ENCODE results near the gene SLCO4C1.
"Not testable (repeated sequence)": the region's sequence is repeated elsewhere in the genome, so short reads cannot be mapped to it uniquely, and the experiment has no call there.

Gene SLCO4C1, protein sequence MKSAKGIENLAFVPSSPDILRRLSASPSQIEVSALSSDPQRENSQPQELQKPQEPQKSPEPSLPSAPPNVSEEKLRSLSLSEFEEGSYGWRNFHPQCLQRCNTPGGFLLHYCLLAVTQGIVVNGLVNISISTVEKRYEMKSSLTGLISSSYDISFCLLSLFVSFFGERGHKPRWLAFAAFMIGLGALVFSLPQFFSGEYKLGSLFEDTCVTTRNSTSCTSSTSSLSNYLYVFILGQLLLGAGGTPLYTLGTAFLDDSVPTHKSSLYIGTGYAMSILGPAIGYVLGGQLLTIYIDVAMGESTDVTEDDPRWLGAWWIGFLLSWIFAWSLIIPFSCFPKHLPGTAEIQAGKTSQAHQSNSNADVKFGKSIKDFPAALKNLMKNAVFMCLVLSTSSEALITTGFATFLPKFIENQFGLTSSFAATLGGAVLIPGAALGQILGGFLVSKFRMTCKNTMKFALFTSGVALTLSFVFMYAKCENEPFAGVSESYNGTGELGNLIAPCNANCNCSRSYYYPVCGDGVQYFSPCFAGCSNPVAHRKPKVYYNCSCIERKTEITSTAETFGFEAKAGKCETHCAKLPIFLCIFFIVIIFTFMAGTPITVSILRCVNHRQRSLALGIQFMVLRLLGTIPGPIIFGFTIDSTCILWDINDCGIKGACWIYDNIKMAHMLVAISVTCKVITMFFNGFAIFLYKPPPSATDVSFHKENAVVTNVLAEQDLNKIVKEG

DNA sequence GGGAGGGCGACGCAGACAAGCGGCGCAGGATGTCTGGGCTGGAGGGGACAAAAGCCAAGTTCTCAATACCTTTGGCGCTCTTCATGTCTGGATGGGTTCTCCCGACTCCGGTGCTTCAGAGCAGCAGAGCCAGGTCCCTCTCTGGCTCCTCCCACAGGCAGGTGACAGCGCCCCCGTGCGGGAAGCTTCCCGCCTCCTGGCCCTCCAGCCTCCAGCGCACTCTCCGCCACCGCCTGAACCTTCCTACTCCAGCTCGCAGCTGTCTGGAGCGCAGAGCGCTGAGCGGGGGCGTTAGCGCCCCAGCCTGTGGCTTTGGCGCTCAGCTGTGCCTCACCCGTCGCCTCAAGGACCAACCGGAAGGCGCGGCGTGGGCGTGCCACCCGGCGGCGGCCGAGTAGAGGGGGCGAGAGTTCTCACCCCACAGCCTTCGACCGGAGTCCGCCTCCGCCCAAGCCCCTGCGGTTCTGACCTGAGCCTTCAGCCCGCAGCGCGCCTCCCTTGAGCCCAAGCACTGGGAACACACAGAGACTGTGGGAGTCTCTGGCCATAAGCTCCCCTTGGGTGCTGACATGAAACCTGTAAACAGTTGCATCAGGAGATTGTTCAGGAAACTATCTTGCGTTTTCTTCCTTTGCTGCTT lies at the start of gene SLCO4C1:
Gene SLCO4C1 (minus strand): TSS at position 107 of the 640 bp plus-strand sequence. CDS start 22 bp downstream, at position 85.
- DNase-seq (ENCODE audit: low spot score): peak; percentile 83

DNA sequence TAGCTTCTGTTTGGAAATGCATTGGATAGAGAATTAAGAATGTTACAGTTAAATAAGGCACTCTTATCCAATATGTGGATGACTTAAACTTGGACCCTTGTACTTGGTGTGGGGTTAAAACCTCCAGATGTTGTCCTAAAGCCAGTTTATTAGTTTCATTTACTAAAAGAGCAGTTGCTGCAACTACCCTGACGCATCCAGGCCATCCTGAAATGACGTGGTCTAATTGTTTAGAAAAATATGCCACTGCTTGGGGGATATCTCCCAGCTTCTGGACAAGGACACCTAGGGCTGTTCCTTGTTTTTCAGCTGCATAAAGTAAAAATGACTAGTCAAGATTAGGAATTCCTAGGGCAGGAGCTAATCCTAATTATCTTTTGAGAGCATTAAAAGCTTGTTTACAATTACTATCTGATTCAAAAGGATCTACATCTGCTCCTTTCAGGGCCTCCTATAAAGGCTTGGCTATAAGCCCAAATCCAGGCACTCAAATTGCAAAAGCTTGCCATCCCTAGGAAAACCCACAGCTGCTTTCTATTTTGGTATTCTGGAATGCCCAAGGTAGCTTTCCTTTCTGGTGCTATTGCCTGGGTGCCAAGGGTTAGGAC lies 45.7 kb upstream of the SLCO4C1 start:
- DNase-seq (ENCODE audit: low spot score): no peak

DNA sequence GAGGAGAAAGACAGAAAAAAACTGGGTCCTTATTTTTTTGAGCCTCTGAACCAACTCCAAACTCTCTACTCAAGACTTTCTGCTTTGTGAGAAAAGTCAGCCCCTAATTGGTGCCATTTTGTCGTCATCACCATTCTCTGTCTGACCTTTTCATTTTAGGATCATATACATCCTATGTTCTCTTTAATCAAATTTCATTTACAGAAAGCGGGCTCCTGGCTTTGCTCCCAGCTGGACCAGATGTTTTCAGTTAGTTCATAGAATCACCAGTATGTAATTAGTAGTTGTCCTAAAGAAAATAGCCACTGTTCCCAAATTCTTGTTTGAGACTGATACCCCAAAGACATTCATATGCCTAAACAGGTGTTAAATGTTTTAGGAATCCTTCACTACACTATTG lies 28.6 kb upstream of the SLCO4C1 start:
- no peak for DNase-seq (ENCODE audit: low spot score)

DNA sequence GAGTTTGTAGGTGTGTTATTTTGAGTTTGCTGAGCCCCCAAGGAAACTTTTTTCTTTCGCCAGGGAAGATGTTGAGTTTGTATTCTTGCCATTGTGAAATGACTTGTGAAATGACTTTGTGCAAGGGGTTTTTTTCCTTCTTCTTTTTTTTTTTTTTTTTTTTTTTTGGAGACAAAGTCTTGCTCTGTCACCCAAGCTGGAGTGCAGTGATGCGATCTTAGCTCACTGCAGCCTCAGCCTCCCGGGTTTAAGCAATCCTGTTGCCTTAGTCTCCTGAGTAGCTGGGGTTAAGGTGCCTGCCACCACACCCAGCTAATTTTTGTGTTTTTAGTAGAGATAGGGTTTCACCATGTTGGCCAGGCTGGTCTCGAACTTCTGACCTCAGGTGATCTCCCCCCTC lies 22.7 kb upstream of the SLCO4C1 start:
- DNase-seq (ENCODE audit: low spot score): not testable (repeated sequence)

DNA sequence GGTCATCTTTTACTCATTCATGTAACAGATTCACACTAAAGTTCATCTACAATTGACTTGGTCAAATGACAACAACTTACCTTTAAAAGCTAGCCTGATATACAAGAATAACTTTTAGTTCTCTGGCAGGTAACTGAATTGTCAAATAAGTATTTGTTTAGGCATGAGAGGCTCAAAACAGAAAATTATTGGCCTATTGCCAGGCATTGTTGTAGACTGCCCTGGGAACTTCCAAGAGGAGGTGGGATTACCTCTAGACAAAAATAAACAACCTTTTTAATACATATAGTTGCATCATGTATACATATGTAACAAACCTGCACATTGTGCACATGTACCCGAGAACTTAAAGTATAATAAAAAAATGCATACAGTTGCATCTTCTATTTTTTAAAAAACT lies 18.2 kb upstream of the SLCO4C1 start:
- DNase-seq (ENCODE audit: low spot score): no peak

DNA sequence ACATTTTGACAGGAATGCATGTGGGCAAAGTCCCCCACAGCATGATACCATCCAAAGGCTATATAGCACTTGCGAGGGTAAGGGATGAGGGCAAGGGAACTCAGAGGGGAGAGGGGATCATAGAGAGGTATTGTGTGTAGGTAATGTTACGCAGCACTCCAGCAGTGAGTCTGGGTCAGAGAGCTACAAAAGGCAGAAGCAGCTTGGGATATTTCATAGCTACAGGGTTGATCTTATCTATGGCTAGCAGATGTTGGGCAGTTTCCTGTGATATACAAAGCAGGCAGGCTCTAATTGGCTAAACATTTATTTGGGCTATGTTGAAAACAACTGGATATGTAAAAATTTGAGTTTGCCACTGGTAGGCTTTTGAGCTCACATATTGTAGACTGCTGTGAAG lies 17.8 kb upstream of the SLCO4C1 start:
- DNase-seq (ENCODE audit: low spot score): no peak

DNA sequence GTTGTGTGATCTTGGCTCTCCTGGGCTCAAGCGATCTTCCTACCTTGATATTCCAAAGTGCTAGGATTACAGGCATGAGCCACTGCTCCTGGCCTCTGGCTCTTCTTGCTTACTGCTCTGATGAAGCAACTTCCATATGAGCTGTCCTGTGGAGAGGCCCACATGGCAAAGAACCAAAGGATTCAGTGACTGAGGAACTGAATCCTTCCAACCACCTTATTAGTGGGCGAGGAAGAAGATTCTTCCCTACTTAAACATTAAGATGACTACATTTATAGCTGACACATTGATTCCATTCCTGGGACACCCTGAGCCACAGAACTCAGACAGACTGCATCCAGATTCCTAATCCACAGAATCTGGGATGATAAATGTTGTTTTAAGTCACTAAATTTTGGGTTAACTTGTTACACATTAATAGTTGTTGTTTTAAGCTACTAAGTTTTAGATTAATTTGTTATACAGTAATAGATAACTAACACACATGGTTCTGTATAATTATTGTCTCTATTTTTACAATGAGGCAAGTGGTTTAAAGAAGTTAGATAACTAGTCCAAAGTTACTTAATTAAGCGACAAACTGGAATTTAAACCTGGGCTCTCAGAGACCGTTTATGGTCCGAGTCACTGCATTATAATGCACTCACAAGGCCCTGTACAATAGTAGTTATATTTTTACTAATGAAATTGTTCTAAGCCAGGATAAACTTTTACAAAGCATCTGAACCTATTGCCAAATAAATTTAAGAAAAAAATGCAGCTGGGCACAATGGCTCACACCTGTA lies 16.7 kb upstream of the SLCO4C1 start:
- no peak for DNase-seq (ENCODE audit: low spot score)

DNA sequence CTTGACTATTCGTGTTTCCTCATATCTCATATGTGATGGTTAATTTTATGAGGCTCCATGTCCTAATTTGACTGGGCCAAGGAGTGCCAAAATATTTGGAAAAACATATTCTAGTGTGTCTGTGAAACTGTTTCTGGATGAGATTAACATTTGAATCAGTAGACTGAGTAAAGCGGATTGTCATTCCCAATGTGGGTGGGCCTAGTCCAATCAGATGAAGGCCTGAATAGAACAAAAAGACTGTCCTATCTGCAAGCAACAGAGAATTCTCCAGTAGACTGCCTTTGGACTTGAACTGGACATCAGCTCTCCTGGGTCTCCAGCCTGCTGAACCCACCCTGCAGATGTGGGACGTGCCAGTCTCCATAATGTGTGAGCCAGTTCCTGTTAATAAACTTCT lies 13.5 kb upstream of the SLCO4C1 start:
- no peak for DNase-seq (ENCODE audit: low spot score)

DNA sequence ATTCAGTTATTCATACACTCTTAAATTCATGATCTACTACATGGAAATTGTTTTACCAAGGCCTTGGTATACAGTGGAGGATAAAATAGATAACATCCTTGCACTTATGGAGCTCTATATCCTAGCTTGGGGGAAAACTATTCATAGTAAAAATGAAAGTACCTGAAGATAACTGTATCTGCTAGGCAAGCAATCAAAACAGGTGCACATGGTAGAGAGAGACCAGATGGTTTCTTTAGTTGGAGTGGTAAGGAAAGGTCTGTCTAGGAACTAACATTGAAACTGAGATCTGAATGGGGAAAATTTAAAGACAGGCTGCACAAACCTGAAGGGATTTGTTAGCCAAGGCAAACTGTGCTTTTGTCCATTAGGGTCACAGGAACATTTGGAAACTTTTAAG lies 11.1 kb upstream of the SLCO4C1 start:
- DNase-seq (ENCODE audit: low spot score): no peak

DNA sequence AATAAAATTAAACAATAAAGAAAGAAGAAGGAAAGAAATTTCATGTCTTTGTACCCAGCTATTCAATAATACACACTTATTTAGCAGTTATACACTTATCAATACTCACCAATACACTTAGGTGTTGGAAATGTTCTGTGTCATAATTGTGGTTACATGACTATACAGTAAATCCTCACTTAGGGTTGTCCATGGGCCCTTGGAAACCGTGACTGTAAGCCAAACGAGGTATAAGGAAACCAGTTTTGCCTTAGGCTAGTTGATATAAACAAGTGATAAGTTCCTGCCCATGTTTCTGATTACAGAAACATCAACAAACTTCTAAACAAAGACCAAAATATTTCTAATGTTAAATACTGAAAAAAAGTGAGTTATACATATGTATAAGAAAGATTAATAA lies 10.0 kb upstream of the SLCO4C1 start:
- DNase-seq (ENCODE audit: low spot score): no peak

DNA sequence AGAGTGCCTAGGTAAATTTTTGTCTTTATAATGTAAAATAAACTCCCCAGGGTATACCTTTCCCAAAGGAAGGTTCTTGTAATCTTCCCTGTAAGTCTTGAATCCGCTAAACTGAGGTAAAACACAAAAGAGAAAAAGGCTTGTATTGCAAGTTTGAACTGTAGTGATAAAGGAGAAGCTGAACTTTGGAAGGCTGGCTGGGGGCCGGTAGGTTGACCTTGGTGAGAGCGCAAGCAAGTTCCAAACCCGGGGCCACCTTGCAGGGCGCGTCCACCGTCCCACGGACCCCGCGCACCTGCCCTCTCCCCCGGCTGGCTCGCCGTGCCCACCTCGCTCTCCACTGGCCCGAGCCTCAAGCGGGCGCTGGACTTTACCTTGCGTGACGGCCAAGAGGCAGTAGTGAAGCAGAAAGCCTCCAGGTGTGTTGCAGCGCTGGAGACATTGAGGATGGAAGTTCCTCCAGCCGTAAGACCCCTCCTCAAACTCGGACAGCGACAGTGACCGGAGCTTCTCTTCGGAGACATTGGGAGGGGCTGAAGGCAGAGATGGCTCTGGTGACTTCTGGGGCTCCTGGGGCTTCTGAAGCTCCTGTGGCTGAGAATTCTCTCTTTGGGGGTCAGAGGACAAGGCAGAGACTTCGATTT lies 428 bp downstream of the SLCO4C1 start:
- DNase-seq (ENCODE audit: low spot score): no peak

DNA sequence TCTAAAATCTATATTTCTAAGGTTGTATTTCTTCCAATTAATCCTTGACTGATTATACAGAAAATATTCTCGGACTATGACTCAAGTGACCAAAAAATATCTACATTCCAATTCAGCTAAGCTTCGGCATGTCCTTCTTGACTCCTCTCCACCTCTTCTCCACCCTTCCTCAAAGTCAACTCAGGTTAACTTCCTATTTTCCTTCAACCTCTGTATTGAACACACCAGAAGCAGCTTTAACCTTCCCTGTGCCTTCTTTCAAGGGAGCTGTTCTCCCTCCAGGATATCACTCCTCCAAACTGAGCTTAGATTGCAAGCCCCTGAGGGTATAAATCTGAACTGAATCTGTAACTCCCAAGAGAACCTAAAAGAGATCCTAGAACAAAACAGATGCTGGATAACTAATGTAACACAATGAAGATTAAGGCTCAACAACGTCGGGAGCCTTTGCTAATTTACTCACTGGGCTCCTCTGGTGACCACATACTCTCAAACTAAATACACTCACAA lies 1.1 kb downstream of the SLCO4C1 start:
- no peak for DNase-seq (ENCODE audit: low spot score)

DNA sequence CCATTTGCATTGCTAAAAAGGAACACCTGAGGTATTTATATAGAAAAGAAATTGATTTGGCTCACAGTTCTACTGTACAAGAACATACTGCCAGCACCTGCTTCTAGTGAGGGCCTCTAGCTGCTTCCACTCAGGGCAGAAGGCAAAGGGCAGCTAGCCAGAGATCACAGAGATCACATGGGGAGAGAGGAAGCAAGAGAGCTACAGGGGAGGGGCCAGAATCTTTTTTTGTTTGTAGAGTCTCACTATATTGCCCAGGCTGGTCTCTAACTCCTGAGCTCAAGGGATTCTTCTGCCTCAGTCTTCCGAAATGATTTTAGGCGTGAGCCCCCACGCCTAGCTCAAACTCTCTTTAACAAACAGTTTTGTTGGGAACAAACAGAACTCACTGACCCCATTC lies 6.1 kb downstream of the SLCO4C1 start:
- DNase-seq (ENCODE audit: low spot score): no peak

DNA sequence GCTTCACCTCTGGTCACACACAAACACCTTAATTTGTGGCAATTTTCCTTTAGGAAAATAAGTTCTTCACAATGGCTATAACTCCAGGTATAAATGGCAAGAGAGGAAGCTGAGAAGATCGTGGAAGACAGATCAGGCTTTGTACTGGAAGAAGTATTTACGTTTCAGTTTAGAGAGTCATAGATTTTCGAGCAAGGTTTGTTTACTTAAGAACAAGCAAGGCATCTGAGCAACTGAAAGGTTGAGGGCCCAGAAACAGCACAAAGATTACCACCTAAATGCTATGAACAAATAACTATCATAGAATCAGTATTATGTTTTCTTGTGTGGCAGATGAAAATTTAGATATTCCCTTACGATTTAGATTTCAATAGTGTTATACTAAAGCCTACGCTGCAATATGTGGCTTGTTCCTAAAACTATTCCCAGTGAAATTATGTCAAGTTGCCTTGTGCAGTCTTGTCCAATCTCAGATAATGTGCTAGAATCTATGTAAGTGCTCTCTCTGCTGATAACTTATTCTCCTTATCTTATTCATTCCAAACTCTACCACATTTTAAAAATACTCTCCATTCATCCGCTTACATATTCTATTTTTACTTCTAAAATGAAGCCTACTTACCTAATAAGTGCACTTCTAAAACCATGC lies 6.7 kb downstream of the SLCO4C1 start:
- DNase-seq (ENCODE audit: low spot score): no peak

DNA sequence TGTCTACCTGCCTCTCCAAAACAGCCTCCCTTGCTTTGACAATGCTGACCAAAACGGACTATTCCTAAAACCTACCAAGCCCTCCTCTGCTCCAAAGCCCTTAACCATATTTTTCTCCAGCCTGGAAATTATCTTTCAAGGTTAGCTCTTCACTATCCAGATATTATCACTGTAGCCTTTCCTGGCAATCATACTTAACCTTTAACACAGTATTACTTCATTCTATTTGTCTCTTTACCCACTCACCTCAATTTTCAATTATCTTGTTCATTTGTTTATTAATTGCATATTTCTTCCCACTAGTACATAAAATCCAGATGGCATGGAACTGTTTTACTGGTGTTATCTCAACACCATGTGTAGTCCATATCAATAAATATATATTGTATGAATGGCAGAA lies 7.5 kb downstream of the SLCO4C1 start:
- DNase-seq (ENCODE audit: low spot score): no peak

DNA sequence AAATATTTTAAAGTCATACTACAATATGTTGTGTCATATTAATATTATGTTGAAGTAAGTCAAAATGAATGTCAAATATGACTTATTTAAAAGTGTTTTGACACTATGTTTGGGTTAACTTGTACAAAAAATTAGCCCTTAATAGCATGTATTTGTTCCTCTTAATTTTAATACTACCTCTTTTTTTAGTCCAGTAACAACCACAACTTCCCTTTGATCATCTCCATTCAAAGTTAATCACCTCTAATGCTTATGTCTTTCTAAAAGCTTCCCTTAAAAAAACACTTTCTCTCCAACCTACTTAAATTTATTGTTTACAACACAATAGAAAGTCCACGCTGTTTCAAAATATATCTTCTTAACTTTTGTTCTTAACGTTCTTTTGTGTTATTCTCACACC lies 9.6 kb downstream of the SLCO4C1 start:
- no peak for DNase-seq (ENCODE audit: low spot score)

DNA sequence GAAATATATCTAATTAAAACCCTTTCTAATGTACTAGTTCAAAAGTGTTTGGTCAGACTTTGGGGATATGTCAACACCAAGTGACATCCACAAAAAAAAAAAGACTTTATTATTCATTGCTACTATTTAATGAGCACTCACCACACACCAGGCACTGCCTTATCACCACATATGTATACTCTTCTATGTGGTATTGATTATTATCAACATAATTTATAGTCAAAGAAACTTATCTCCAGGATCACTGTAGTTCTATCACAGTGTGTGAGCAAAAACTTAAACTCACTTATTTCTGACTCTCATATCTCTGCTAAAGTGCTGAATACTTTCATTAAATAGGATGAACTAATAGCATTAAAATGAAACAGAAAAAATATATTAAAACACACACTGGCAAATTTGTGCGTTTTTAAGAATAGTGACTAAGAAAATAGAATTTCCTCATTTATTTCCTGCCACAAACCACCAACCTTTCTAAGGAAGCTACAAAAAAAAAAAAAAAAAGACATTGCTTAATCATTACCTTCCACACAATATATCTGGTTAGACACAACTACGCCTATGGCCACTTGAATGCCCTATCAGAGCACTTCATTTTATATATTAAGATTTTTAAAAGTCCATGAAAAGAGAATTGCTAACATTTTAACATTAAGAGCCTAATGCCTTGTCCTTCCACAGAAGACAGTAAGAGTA lies 12.8 kb downstream of the SLCO4C1 start:
- DNase-seq (ENCODE audit: low spot score): no peak

DNA sequence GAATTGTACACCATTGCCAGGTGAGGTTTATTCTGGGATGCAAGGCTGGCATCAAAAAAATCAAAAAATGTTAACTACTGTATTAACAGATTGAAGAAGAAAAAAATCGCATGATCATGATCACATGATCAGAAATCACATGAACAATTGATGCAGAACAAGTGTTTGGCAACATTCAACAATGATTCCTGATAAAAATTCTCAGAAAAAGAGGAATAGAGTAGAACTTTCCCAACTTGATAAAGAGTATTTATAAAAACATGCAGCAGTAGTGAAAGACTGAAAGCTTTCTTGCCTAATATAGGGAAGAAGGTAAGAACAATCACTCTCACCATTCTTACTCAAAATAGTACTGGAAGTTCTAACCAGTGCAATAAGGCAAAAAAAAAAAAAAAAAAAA lies 16.4 kb downstream of the SLCO4C1 start:
- no peak for DNase-seq (ENCODE audit: low spot score)

DNA sequence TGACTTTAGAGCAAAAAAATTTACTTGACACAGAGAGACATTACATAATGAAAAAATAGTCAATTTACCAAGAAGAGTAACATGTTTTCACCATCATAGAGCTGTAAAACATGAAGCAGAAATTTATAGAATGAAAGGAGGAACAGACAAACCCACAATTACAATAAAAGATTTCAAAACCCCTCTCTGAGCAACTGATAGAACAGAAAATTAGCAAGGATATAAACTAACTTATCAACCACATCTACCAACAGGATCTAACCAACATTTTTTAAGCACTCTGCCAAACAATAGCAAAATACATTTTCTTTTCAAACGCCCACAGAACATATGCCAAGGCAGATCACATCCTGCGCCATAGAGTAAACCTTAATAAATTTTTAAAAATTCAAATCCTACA lies 17.9 kb downstream of the SLCO4C1 start:
- no peak for DNase-seq (ENCODE audit: low spot score)

DNA sequence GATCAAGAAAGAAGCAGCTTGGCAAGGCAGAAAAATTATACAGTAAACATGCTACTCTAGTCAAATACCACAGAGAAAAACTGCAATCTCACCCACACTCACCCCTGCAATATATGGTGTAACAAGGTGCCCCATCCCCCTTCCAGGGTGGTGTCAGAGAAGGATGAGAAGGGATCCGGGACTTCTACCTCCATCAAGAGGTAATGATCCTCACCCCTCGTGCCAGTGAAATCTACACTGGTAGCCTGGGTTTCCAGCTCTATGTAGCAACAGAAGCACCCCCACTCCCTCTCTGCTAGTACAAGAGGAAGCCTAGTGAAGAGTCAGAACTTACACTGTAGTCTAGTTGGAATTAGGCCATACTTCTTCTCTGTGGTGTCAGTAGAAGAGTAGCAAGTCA lies 18.9 kb downstream of the SLCO4C1 start:
- DNase-seq (ENCODE audit: low spot score): no peak

All from activated CD4-positive, alpha-beta T cell treated with anti-CD3 and anti-CD28 coated beads, Interleukin-2, Interleukin-4, amounts not matched to agents 100 ng/mL and 50 ng/mL, durations not matched to agents 16 hours and 8 hours (primary cell).